Measurements from ENCODE around the gene CALCA.
A peak's percentile ranks its signal among the peaks of the same experiment; 100 is the strongest.
"Not testable (repeated sequence)": the region's sequence is repeated elsewhere in the genome, so short reads cannot be mapped to it uniquely, and the experiment has no call there.

The CALCA gene

GRCh38 chr11:14971865-14972580 is at the start of gene CALCA:
Gene CALCA (minus strand): TSS chr11:14972351. CDS start chr11:14971192, 1,159 bp downstream.
- no peak for DNase-seq

- DNase-seq = no peak
Measured at GRCh38 chr11:15016200-15016599, 44.0 kb upstream of the CALCA start.

GRCh38 chr11:15011776-15012345 is 39.7 kb upstream of the CALCA start:
- no peak for DNase-seq

- DNase-seq = no peak
Measured at GRCh38 chr11:15010865-15011264, 38.7 kb upstream of the CALCA start.

- DNase-seq = no peak
Measured at GRCh38 chr11:15006139-15006759, 34.1 kb upstream of the CALCA start.

- DNase-seq = not testable (repeated sequence)
Measured at GRCh38 chr11:14988133-14988532, 16.0 kb upstream of the CALCA start.

- DNase-seq = no peak
Measured at GRCh38 chr11:14981507-14981906, 9.4 kb upstream of the CALCA start.

- DNase-seq = no peak
Measured at GRCh38 chr11:14980854-14981253, 8.7 kb upstream of the CALCA start.

GRCh38 chr11:14977101-14977880 is 5.1 kb upstream of the CALCA start:
- no peak for DNase-seq

- no peak for DNase-seq
Measured at GRCh38 chr11:14975252-14975587, 3.1 kb upstream of the CALCA start.

- peak; percentile 30 for DNase-seq
Measured at GRCh38 chr11:14974515-14975251, 2.5 kb upstream of the CALCA start.

- peak; percentile 26 for DNase-seq
Measured at GRCh38 chr11:14973621-14974514, 1.7 kb upstream of the CALCA start.

- DNase-seq = no peak
Measured at GRCh38 chr11:14972581-14973495, 687 bp upstream of the CALCA start.

GRCh38 chr11:14969901-14970323 is 2.2 kb downstream of the CALCA start:
- peak; percentile 44 for DNase-seq

- DNase-seq = no peak
Measured at GRCh38 chr11:14967581-14968243, 4.4 kb downstream of the CALCA start.

- DNase-seq = no peak
Measured at GRCh38 chr11:14956111-14956510, 16.0 kb downstream of the CALCA start.

GRCh38 chr11:14954581-14954980 is 17.6 kb downstream of the CALCA start:
- no peak for DNase-seq

- DNase-seq = no peak
Measured at GRCh38 chr11:14953904-14954303, 18.2 kb downstream of the CALCA start.

- no peak for DNase-seq
Measured at GRCh38 chr11:14949437-14950147, 22.6 kb downstream of the CALCA start.

Data from stimulated activated naive CD4-positive, alpha-beta T cell treated with Interleukin-2 at 50 U/mL for 16 hours (primary cell).